GM12891 (cell line): Measurements from ENCODE around the gene UBP1.
"Not testable (repeated sequence)": the region's sequence is repeated elsewhere in the genome, so short reads cannot be mapped to it uniquely, and the experiment has no call there.

Experiments
- DNase-seq: peaks from one replicate; pipeline ENCODE4 v3.0.0; 2011; ENCODE audit warnings: low spot score; ENCODE audit not compliant: insufficient read length
- FAIRE-seq: peaks from 2 replicates; lab custom pipeline; 2011; peaks lifted over from hg19 to GRCh38; lab: Jason Lieb, UNC
- PAX5 ChIP-seq: IDR thresholded peaks from 2 replicates; pipeline ENCODE4 v1.6.1; 2011; ENCODE audit warnings: low read length, moderate library complexity, mild to moderate bottlenecking; ENCODE audit not compliant: insufficient read depth, severe bottlenecking
- POLR2A ChIP-seq: IDR thresholded peaks from 2 replicates; pipeline ENCODE4 v1.6.1; 2011; ENCODE audit warnings: low read depth, low read length, control low read depth
- POLR2AphosphoS5 ChIP-seq: IDR thresholded peaks from 2 replicates; pipeline ENCODE4 v1.6.1; 2011; ENCODE audit warnings: low read depth, low read length, control low read depth
- POU2F2 ChIP-seq: IDR thresholded peaks from 2 replicates; pipeline ENCODE4 v1.6.1; 2011; ENCODE audit warnings: low read depth, mild to moderate bottlenecking, control low read depth, low read length, moderate library complexity
- SPI1 ChIP-seq: IDR thresholded peaks from 2 replicates; pipeline ENCODE4 v1.6.1; 2011; ENCODE audit warnings: low read depth, low read length, control low read depth
- TAF1 ChIP-seq: IDR thresholded peaks from 2 replicates; pipeline ENCODE4 v1.6.1; 2011; ENCODE audit warnings: low read depth, low read length, control low read depth

The UBP1 gene

GRCh38 chr3:33453331-33453761 lies 13.1 kb upstream of the UBP1 start:
- FAIRE-seq (no peak), DNase-seq (no peak)
- no peak for TF ChIP-seq TAF1
- no peak for TF ChIP-seq POU2F2
- no peak for TF ChIP-seq POLR2A
- no peak for TF ChIP-seq POLR2AphosphoS5
- no peak for TF ChIP-seq PAX5

GRCh38 chr3:33451994-33452393 lies 11.8 kb upstream of the UBP1 start:
- FAIRE-seq: not testable (repeated sequence)

GRCh38 chr3:33447958-33448357 lies 7.8 kb upstream of the UBP1 start:
- TF ChIP-seq PAX5 (no peak), POLR2AphosphoS5 (no peak), POU2F2 (no peak), TAF1 (no peak), SPI1 (no peak), POLR2A (no peak)
- no peak for FAIRE-seq

More at GRCh38 chr3:33451994-33452393, 11.8 kb upstream of the UBP1 start:
- not testable (repeated sequence) for DNase-seq

GRCh38 chr3:33447256-33447625 lies 7.0 kb upstream of the UBP1 start:
- not testable (repeated sequence) for DNase-seq, FAIRE-seq

More at GRCh38 chr3:33447958-33448357, 7.8 kb upstream of the UBP1 start:
- no peak for DNase-seq

- FAIRE-seq (no peak), DNase-seq (no peak)
- TF ChIP-seq POLR2A (no peak), POU2F2 (no peak), PAX5 (no peak), TAF1 (no peak), SPI1 (no peak), POLR2AphosphoS5 (no peak)
Observed at GRCh38 chr3:33442190-33442589, 2.0 kb upstream of the UBP1 start.

- TF ChIP-seq POU2F2 (no peak), PAX5 (no peak), POLR2AphosphoS5 (no peak), POLR2A (no peak), SPI1 (no peak), TAF1 (no peak)
- no peak for FAIRE-seq
- DNase-seq: no peak
Observed at GRCh38 chr3:33441225-33441976, 1.2 kb upstream of the UBP1 start.

GRCh38 chr3:33439546-33440327 lies 468 bp downstream of the UBP1 start:
- TF ChIP-seq POLR2A: peak; percentile 71
- TF ChIP-seq TAF1: no peak
- peak; percentile 44; the same call in 1 of the 2 replicates for TF ChIP-seq POLR2AphosphoS5
- no peak for TF ChIP-seq POU2F2
- peak; percentile 9 for TF ChIP-seq PAX5
- DNase-seq (peak; percentile 16), FAIRE-seq (no peak)

- FAIRE-seq: peak; percentile 47
- no peak for TF ChIP-seq POLR2AphosphoS5
- no peak for TF ChIP-seq PAX5
- TF ChIP-seq POLR2A: no peak
- no peak for TF ChIP-seq TAF1
- no peak for TF ChIP-seq POU2F2
- no peak for TF ChIP-seq SPI1
- DNase-seq: no peak
Observed at GRCh38 chr3:33438881-33439545, 1.2 kb downstream of the UBP1 start.

GRCh38 chr3:33438284-33438668 lies 1.9 kb downstream of the UBP1 start:
- no peak for FAIRE-seq
- no peak for TF ChIP-seq SPI1
- TF ChIP-seq PAX5: no peak
- TF ChIP-seq TAF1: no peak
- TF ChIP-seq POU2F2: no peak
- TF ChIP-seq POLR2AphosphoS5: no peak
- no peak for TF ChIP-seq POLR2A
- DNase-seq: no peak

GRCh38 chr3:33437556-33438283 lies 2.5 kb downstream of the UBP1 start:
- DNase-seq (no peak), FAIRE-seq (no peak)
- TF ChIP-seq TAF1 (no peak), POU2F2 (no peak), POLR2A (no peak), PAX5 (no peak), POLR2AphosphoS5 (no peak), SPI1 (no peak)
